PFSK-1 (cell line): Measurements from ENCODE around the gene TUBGCP3.

ENCODE experiments used
- FOXP2 ChIP-seq: optimal IDR thresholded peaks from 2 replicates; pipeline ENCODE3; 2011; ENCODE audit warnings: borderline replicate concordance, control low read depth, inconsistent platforms; ENCODE audit not compliant: insufficient read depth; ENCODE audit errors: extremely low read length, extremely low read depth
- POLR2AphosphoS5 ChIP-seq: IDR thresholded peaks from 2 replicates; pipeline ENCODE4 v1.6.1; 2012; ENCODE audit warnings: low read depth, mild to moderate bottlenecking, control low read depth, low read length, moderate library complexity
- REST ChIP-seq, 2 experiments: IDR thresholded peaks; 2 replicates each; pipeline versions ENCODE4 v1.6.1 to v1.8.0; 2011 to 2012; ENCODE audit warnings: low read depth in 2 of 2, low read length in 2 of 2, control low read depth in 1 of 2, inconsistent platforms in 1 of 2, mild to moderate bottlenecking in 1 of 2, moderate library complexity in 1 of 2; ENCODE audit not compliant: insufficient read depth in 1 of 2
- SIN3A ChIP-seq: IDR thresholded peaks from 2 replicates; pipeline ENCODE4 v1.6.1; 2012; ENCODE audit warnings: mild to moderate bottlenecking, low read length, moderate library complexity, borderline replicate concordance; ENCODE audit not compliant: insufficient read depth
- TAF1 ChIP-seq: IDR thresholded peaks from 2 replicates; pipeline ENCODE4 v1.6.1; 2012; ENCODE audit warnings: low read length, control low read depth, borderline replicate concordance; ENCODE audit not compliant: insufficient read depth

Gene TUBGCP3

GRCh38 chr13:112586334-112586960, 1.5 kb downstream of the TUBGCP3 start:
- TF ChIP-seq SIN3A = no peak
- no peak for TF ChIP-seq POLR2AphosphoS5

GRCh38 chr13:112583592-112584277, 4.2 kb downstream of the TUBGCP3 start:
- TF ChIP-seq POLR2AphosphoS5 (no peak), REST (IDR thresholded peaks at IDR 0.05; ENCODE audit: insufficient read depth in 1 of 2, low read depth in 2 of 2, low read length in 2 of 2) (no peak), FOXP2 (no peak), SIN3A (no peak), TAF1 (no peak)

GRCh38 chr13:112582263-112582662, 5.7 kb downstream of the TUBGCP3 start:
- TF ChIP-seq FOXP2 (no peak), TAF1 (no peak), POLR2AphosphoS5 (no peak), REST (IDR thresholded peaks at IDR 0.05; ENCODE audit: insufficient read depth in 1 of 2, low read depth in 2 of 2, low read length in 2 of 2) (no peak), SIN3A (no peak)

DNA sequence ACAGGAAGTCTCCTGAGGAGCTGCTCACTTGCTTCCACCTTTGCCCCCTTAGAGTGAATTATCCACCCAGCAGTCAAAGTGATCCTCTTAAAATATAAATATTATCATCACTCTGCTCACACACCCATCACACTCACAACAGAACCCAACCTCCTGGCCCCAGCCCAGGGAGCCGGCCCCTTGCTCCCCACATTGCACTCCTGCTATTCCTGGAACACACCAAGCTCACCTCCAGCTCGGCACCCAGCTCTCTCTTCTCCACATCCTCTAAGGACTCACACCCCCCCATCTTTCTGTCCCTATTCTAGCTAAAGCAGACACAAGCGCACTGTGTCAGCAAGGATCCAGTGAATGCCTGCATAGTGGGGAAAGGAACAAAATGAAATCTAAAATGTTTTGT, 7.0 kb downstream of the TUBGCP3 start:
- no peak for TF ChIP-seq REST (IDR thresholded peaks at IDR 0.05; ENCODE audit: insufficient read depth in 1 of 2, low read depth in 2 of 2, low read length in 2 of 2)
- no peak for TF ChIP-seq TAF1
- TF ChIP-seq POLR2AphosphoS5 = no peak
- TF ChIP-seq FOXP2 = no peak
- TF ChIP-seq SIN3A = no peak

DNA sequence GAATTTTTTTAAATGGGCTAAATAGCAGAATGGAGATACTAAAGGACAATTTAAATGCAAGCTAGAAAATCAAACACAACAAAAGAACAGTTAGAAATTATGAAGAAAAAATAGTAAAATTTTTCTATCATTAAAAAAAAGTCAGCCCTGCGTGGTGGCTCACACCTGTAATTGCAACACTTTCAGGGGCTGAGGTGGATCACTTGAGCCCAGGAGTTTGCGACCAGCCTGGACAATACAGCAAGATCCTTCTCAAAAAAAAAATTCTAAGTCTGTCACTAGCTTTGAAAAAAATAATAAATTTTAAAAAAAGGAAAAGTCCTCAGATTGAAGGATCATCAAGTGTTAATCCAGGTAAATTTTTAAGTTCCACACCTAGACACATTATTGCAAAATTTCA, 7.7 kb downstream of the TUBGCP3 start:
- TF ChIP-seq REST (IDR thresholded peaks at IDR 0.05; ENCODE audit: insufficient read depth in 1 of 2, low read depth in 2 of 2, low read length in 2 of 2) (no peak), FOXP2 (no peak), POLR2AphosphoS5 (no peak), SIN3A (no peak), TAF1 (no peak)
